SK-N-MC (cell line): ENCODE data around the gene ANGEL1.

ENCODE experiments used
- DNase-seq: peaks from one replicate; pipeline ENCODE4 v3.0.0-alpha.2; 2011; ENCODE audit warnings: low read depth, low spot score
- H3K27ac ChIP-seq: fragments of 200-600 bp; sonication (generic); 2 replicates; pipeline ENCODE4 v1.5.1; 2016; ENCODE audit warnings: mixed run types
- H3K36me3 ChIP-seq: fragments of 200-600 bp; sonication (generic); 2 replicates; pipeline ENCODE4 v1.6.1; 2017; ENCODE audit warnings: antibody characterized with exemption, low read length, mixed read lengths; ENCODE audit not compliant: insufficient read depth
- H3K4me3 ChIP-seq: fragments of 200-600 bp; sonication (generic); 2 replicates; pipeline ENCODE4 v1.5.1; 2016
- H3K9ac ChIP-seq: fragments of 200-600 bp; sonication (generic); 2 replicates; pipeline ENCODE4 v1.8.0; 2017; ENCODE audit warnings: mixed run types, mixed read lengths; ENCODE audit not compliant: insufficient read length
- H3K9me3 ChIP-seq: fragments of 200-600 bp; sonication (generic); 2 replicates; pipeline ENCODE4 v1.6.1; 2017; ENCODE audit warnings: low read depth, mild to moderate bottlenecking, antibody characterized with exemption, low read length, moderate library complexity, mixed read lengths
- EZH2 ChIP-seq: fragments of 200-600 bp; sonication (generic); IDR thresholded peaks from one replicate; pipeline ENCODE4 v1.6.1; 2017; ENCODE audit warnings: antibody characterized with exemption
- FOXP2 ChIP-seq: optimal IDR thresholded peaks from 2 replicates; pipeline ENCODE3; 2011; ENCODE audit warnings: mild to moderate bottlenecking, moderate library complexity; ENCODE audit not compliant: insufficient read depth; ENCODE audit errors: extremely low read length, control extremely low read depth
- POLR2AphosphoS5 ChIP-seq: IDR thresholded peaks from 2 replicates; pipeline ENCODE4 v1.6.1; 2012; ENCODE audit warnings: mild to moderate bottlenecking, low read depth, low read length, borderline replicate concordance

The ANGEL1 gene

DNA sequence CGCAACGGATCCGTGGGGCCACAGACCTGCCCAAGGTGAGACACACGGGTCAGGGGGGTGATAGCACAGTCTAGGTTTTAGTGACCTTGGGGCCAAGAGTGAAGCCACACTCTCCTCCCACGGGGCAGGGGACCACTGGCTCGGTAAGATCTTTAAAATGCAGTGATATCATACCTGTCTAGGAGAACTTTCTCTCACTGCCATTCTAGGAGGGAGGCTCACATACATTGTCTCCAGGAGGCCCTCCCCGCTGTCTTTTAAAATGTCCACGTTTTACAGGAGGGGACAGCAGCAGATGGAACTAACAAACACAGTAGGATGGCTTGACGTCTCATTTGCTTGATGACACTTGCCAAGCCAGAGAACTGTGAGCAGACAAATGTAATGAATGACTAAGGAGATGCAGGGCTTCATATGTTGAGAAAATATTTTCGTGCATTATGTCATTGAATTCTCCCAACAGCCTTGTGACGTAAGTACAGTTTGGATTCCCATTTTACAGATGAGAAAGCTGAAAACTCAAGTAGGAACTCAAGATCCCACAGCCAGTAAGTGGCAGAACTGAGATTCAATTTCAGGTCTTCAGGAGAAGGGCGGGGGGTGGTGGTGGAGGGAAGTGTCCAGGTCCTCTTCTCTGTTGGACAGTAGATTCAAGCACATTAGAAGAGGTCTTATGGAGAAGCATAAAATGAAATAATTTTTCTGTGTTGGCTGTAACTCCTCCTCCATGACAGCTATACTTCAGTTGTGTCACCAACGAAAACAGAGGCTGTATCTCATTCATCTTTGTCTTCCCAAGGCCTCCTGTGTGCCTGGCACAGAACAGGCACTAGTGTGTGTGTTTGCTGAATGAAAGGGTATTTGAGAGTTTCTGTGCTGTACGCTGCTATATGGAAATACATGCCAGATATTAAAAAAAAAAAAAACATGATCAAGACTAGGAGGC lies 49.3 kb downstream of the ANGEL1 start:
- Histone ChIP-seq H3K9me3 (no peaks in the 10 kb centered on the region), H3K4me3 (no peak overlapping the region), H3K9ac (no peak overlapping the region), H3K36me3 (no peaks in the 10 kb centered on the region), H3K27ac (no peak overlapping the region)
- DNase-seq = no peak
- TF ChIP-seq EZH2 (no peak), FOXP2 (no peak), POLR2AphosphoS5 (no peak)

DNA sequence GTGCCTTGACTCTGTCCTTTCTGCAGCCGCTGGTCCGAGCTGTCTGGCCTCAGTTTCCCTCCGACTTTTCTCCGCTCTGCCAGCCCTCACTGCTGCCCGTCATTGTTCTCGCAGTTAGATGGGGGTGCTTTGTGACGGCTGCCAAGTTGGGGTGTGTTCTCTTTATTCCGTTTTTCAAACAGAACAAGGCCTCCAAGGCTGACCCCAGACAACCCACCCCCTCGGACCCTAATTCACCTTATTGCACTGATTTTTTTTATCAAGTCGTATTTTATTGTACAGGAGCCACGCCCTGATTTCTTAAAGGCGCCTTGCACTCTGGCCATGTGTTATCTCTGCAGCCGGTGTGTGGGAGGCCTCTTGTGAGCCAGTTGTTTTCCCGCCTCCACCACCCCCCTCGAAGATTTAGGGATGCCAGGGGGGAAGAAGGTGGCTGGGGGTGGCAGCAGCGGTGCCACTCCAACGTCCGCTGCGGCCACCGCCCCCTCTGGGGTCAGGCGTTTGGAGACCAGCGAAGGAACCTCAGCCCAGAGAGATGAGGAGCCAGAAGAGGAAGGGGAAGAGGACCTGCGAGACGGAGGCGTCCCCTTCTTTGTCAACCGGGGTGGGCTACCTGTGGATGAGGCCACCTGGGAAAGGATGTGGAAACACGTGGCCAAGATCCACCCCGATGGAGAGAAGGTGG lies 50.1 kb downstream of the ANGEL1 start:
- TF ChIP-seq FOXP2 = no peak
- TF ChIP-seq POLR2AphosphoS5 = no peak
- TF ChIP-seq EZH2 = no peak
- no peaks in the 10 kb centered on the region for H3K9me3 ChIP-seq
- H3K36me3 ChIP-seq = no peaks in the 10 kb centered on the region
- H3K4me3 ChIP-seq = peak overlapping the region; percentile 89
- no peak overlapping the region for H3K9ac ChIP-seq
- no peak overlapping the region for H3K27ac ChIP-seq
- no peak for DNase-seq

GRCh38 chr14:76761960-76762410 lies 50.7 kb downstream of the ANGEL1 start:
- DNase-seq = no peak
- TF ChIP-seq POLR2AphosphoS5 (no peak), FOXP2 (no peak), EZH2 (no peak)
- Histone ChIP-seq H3K27ac (no peak overlapping the region), H3K4me3 (peak overlapping the region; percentile 89), H3K9ac (peak overlapping the region; percentile 70), H3K36me3 (no peaks in the 10 kb centered on the region), H3K9me3 (no peaks in the 10 kb centered on the region)

DNA sequence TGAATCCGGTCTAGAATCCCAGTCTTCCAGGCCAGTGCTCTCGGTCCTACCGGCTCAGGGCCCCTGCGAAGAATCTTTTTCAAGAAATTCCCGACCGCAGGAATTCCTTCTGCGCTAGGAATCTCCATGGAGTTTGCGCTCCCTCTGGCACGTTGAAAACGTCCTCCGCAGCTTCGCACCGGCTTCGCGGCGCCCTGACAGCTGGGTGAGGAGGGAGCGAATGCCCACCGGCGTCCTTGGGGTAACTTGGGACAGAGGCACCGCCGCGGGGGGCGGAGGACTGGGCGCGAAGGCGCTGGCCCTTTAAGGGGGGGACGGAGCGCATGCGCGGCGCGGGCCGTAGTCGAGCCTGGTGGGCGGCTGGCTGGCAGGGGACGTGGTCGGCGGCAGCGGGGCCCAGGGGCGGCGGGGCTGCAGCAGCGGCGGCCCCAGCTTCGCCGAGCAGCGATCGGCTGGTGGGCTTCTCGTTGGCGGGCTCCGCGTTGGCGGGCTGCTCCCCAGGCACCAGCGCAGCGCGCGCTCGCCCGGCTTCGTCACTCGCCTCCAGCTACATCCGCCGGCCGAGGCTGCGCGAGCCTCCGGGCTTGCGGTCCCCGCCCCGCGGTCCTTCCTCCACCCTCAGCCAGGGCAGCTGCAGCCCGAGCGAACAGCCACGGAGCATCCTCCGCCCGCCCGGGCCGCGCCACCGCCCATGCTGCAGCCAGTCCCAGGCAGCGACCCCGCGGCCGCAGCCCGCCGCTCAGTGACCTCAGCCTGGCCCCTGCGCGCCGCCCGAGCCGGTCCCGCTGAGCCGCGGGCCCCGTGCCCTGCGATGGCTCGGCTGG lies 51.3 kb downstream of the ANGEL1 start, which contains the start of gene VASH1:
Gene VASH1 (plus strand): TSS at position 333 of the 824 bp plus-strand sequence. CDS start 1,354 bp downstream, outside the sequence.
- no peak within 1 kb of the TSS for H3K27ac ChIP-seq
- DNase-seq = no peak

DNA sequence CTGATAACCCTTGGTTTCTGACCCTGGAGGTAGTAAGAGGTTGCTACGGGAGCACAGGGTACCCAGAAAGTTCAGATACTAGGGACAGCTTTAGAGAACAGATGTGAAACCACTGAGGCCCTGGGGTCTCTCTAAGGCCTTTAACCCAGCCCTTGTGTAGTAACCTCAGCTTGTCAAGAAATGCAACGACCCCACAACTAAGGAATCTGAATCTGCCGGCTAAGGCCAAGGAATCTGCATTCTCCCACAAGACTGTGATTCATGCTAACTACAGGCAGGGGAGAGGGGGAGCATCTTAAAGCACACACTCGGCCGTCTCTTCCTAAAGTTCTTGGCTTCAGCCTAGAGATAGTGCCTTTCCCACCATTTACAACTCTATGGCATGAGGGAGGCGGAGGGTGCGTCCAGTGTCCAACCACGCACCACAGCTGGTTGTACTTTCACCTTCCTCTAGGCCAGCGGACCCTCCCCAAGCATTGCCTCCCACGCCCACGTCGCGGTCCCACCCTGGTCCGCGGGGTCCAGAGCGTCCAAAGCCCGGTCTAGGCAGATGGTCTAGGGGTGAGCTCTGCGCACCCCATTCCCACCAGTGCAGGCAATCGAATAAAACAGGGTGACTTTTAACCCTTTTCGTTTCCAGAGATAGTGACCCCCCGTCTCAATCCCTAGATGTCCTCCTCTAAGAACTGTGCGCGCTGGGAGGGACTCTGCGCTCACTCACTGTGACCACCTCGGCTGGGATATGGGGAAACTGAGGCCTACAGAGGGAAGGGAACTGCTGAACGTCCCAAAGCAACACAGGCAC lies 52.1 kb downstream of the ANGEL1 start:
- Histone ChIP-seq H3K36me3 (no peaks in the 10 kb centered on the region), H3K27ac (no peak overlapping the region), H3K9me3 (no peaks in the 10 kb centered on the region), H3K9ac (peak overlapping the region; percentile 70), H3K4me3 (peak overlapping the region; percentile 89)
- TF ChIP-seq POLR2AphosphoS5 (no peak), EZH2 (no peak), FOXP2 (no peak)
- no peak for DNase-seq

More for the DNA sequence above, 51.3 kb downstream of the ANGEL1 start, which contains the start of gene VASH1:
- Histone ChIP-seq H3K9ac (peak within 1 kb of the TSS; percentile 70), H3K36me3 (no peaks in the 10 kb centered on the region), H3K9me3 (no peaks in the 10 kb centered on the region), H3K4me3 (peak within 1 kb of the TSS; percentile 89)
- TF ChIP-seq FOXP2 (no peak), EZH2 (no peak), POLR2AphosphoS5 (peak; percentile 57; the same call in 1 of the 2 replicates)

DNA sequence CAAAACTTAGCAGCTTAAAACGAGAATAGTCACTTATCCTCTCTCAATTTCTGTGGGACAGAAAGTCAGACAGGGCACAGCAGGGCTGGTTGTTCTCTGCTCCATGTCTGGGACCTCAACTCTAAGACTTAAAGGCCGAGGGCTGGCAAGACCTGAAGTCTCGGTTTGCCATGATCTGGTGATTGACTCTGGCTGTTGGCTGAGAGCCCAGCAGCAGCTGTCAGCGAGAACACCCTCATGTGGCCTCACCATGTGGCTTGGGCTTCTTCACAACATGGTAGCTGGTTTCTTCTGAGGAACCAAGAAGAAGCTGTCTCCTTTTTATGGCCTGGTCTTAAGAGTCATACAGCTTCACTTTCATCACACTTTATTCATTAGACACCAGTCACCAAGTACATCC lies 53.1 kb downstream of the ANGEL1 start:
- TF ChIP-seq FOXP2 (no peak), POLR2AphosphoS5 (no peak), EZH2 (no peak)
- H3K4me3 ChIP-seq = no peak overlapping the region
- H3K9me3 ChIP-seq = no peaks in the 10 kb centered on the region
- no peak overlapping the region for H3K27ac ChIP-seq
- no peak overlapping the region for H3K9ac ChIP-seq
- DNase-seq = no peak
- no peaks in the 10 kb centered on the region for H3K36me3 ChIP-seq

DNA sequence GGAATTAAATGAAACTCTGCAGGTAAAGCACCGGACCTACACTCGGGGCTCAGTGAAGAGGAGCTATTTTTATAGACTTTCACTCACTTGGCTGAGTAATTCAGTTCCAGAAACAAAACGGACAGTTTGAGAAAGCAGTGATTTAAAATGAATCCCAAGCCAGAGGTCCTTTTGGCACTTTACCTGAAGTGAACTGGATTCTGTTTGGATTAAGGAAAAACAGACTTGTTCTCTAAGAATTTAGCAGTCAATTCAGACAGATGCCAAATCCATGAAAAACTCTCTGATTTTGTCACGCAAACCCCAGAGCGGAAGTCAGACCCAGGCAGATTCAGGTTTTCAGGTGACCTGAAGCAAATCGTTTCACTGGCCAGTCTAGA lies 56.3 kb downstream of the ANGEL1 start:
- TF ChIP-seq EZH2 (no peak), FOXP2 (no peak), POLR2AphosphoS5 (no peak)
- DNase-seq = no peak

More for the DNA sequence above, 56.3 kb downstream of the ANGEL1 start:
- Histone ChIP-seq H3K9ac (no peak overlapping the region), H3K36me3 (no peaks in the 10 kb centered on the region), H3K9me3 (no peaks in the 10 kb centered on the region), H3K4me3 (no peak overlapping the region), H3K27ac (no peak overlapping the region)
